Vagina (tissue), 2 donors: ENCODE results near the gene CERS5. TPM values are rescaled to one million over a fixed set of nuclear protein-coding genes. Genes with fewer than 3 reads are reported as not detected.

Experiments
- DNase-seq, 2 donors: peaks; one replicate each; pipeline ENCODE4 v3.0.0-alpha.2; 2017; ENCODE audit errors: extremely low spot score in 2 of 2
- H3K27ac ChIP-seq: fragments of 200-600 bp; sonication (generic); one replicate; pipeline ENCODE4 v1.5.1; 2019
- H3K27me3 ChIP-seq: fragments of 200-600 bp; sonication (generic); one replicate; pipeline ENCODE4 v1.5.1; 2019
- H3K36me3 ChIP-seq, 2 donors: fragments of 200-600 bp; sonication (generic); one replicate each; pipeline ENCODE4 v1.5.1; 2017 to 2019
- H3K4me1 ChIP-seq: fragments of 200-600 bp; sonication (generic); one replicate; pipeline ENCODE4 v1.5.1; 2019
- H3K4me3 ChIP-seq, 2 donors: fragments of 200-600 bp; sonication (generic); 1 replicate in 1 of 2; 2 replicates in 1 of 2; pipeline ENCODE4 v1.5.1; 2016 to 2019
- H3K9me3 ChIP-seq: fragments of 200-600 bp; sonication (generic); one replicate; pipeline ENCODE4 v1.5.1; 2019
- CTCF ChIP-seq, 3 experiments: fragments of 450-650 bp in 2 of 3; fragments of 200-600 bp in 1 of 3; sonication (generic) in 1 of 3; IDR thresholded peaks; one replicate each; pipeline ENCODE4 v1.5.1; 2017 to 2019; ENCODE audit warnings: antibody characterized with exemption in 3 of 3, mild to moderate bottlenecking in 2 of 3, moderate library complexity in 2 of 3
- POLR2A ChIP-seq, 2 donors: fragments of 450-650 bp; IDR thresholded peaks; one replicate each; pipeline ENCODE4 v1.6.1; 2017; ENCODE audit warnings: antibody characterized with exemption in 2 of 2, mild to moderate bottlenecking in 2 of 2, moderate library complexity in 2 of 2
- POLR2AphosphoS5 ChIP-seq, 2 donors: sonication (generic); formaldehyde crosslinking; IDR thresholded peaks; one replicate each; pipeline ENCODE4 v1.9.0; 2017; ENCODE audit warnings: antibody characterized with exemption in 2 of 2, mild to moderate bottlenecking in 2 of 2, low read depth in 1 of 2; ENCODE audit not compliant: insufficient read depth in 1 of 2
- intact Hi-C: fragments of 100-400 bp; cut with DNase I; formaldehyde crosslinking; loops from one replicate; pipeline ENCODE4 v1.15.1; 2023
- total RNA-seq: library from RNA; depleted of rRNA; stranded (reverse); fragments of >200 nt; gene quantifications from one replicate; pipeline ENCODE4 v1.2.3, GENCODE V29; 2016

Gene CERS5
- total RNA-seq, 1 donor from 2014 or later: 45.2 TPM

- Histone ChIP-seq H3K9me3 (no peaks in the 10 kb centered on the region), H3K27ac (no peak overlapping the region), H3K27me3 (no peaks in the 10 kb centered on the region), H3K4me3 (no peak overlapping the region), H3K4me1 (peaks cover 8% of the 10 kb centered on the region), H3K36me3 (peaks cover 2 to 83% of the 10 kb centered on the region in 2 donors)
- no peak for DNase-seq
- TF ChIP-seq POLR2A (IDR thresholded peaks at IDR 0.05): no peak
- intact Hi-C loops: no loop called here
These were observed 76.8 kb downstream of the CERS5 start for GRCh38 chr12:50090391-50090790.

DNA sequence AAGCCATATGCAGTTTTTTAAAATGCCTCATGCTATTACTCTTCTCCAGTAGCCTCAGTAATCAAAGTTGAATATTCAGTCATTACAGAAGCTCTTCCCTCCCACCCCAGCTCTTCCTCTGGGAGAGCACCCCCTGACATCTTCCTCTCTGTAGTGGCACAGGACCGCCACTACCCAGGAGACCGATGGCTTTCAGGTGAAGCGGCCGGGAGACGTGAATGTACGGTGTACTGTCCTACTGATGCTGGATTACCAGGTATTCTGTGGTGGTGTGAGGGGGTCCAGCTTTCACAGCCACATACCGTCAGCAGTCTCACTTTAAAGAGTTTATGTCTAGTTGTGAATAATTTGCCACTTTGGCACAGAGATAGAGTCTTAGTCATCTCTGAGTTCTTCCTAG, 77.4 kb downstream of the CERS5 start:
- TF ChIP-seq CTCF (IDR thresholded peaks at IDR 0.05) (no peak), POLR2AphosphoS5 (IDR thresholded peaks at IDR 0.05; ENCODE audit: insufficient read depth in 1 of 2, low read depth in 1 of 2) (no peak), POLR2A (IDR thresholded peaks at IDR 0.05) (no peak)
- no peak overlapping the region for H3K27ac ChIP-seq
- intact Hi-C loops: no loop called here
- no peaks in the 10 kb centered on the region for H3K27me3 ChIP-seq
- peaks cover 0 to 76% of the 10 kb centered on the region in 2 donors for H3K36me3 ChIP-seq
- H3K4me3 ChIP-seq: no peak overlapping the region
- no peak for DNase-seq
- peaks cover 9% of the 10 kb centered on the region for H3K4me1 ChIP-seq
- no peaks in the 10 kb centered on the region for H3K9me3 ChIP-seq

GRCh38 chr12:50088577-50089335, 78.4 kb downstream of the CERS5 start:
- Histone ChIP-seq H3K36me3 (peaks cover 0 to 66% of the 10 kb centered on the region in 2 donors), H3K27ac (no peak overlapping the region), H3K9me3 (no peaks in the 10 kb centered on the region), H3K27me3 (no peaks in the 10 kb centered on the region), H3K4me1 (peaks cover 18% of the 10 kb centered on the region), H3K4me3 (no peak overlapping the region)
- intact Hi-C loops: no loop called here
- no peak for TF ChIP-seq POLR2A (IDR thresholded peaks at IDR 0.05)
- TF ChIP-seq CTCF (IDR thresholded peaks at IDR 0.05): peak; percentile 36 to 71 (median 64)
- no peak for DNase-seq

DNA sequence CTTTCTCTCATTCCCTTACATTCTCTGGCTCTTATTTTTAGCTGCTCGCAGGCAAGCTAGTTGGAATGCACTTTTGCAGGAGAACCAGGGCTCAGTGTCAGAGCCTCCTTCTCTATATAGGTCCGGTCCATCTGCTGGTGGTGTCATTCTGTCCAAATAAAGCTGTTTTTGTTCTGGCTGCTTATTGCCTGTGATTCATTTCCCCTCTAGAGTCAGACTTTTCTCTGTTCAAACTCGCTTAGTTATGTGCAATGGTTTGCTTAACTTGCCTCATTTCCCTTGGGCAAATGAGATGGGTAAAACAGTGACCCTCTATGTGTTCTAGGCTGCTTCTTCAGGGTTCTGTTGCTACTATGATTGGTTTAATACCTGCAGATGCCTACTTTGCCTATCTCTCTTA, 79.2 kb downstream of the CERS5 start:
- no peak overlapping the region for H3K27ac ChIP-seq
- peaks cover 0 to 59% of the 10 kb centered on the region in 2 donors for H3K36me3 ChIP-seq
- no peak for TF ChIP-seq CTCF (IDR thresholded peaks at IDR 0.05)
- TF ChIP-seq POLR2A (IDR thresholded peaks at IDR 0.05): no peak
- no peak for TF ChIP-seq POLR2AphosphoS5 (IDR thresholded peaks at IDR 0.05; ENCODE audit: insufficient read depth in 1 of 2, low read depth in 1 of 2)
- intact Hi-C loops: no loop called here
- H3K27me3 ChIP-seq: no peaks in the 10 kb centered on the region
- H3K4me3 ChIP-seq: no peak overlapping the region
- no peak for DNase-seq
- H3K4me1 ChIP-seq: peaks cover 18% of the 10 kb centered on the region
- H3K9me3 ChIP-seq: no peaks in the 10 kb centered on the region

DNA sequence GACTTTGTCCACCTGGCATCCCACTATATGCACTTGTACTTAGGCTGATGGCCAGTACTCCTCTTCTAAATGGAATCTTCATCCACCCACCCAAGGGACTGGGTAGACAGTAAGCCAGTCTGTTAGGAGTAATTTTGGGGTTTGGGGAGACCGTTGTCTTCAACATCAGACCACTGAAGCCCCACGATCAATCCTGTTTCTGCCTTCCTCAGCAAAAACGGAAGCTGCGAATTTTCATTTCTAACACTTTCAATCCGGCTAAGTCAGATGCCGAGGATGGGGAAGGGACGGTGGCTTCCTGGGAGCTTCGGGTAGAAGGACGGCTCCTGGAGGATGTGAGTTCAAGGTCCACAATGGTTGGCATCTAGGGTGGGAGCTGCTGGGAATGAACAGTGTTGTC, 80.0 kb downstream of the CERS5 start:
- H3K4me1 ChIP-seq: peaks cover 18% of the 10 kb centered on the region
- peaks cover 0 to 54% of the 10 kb centered on the region in 2 donors for H3K36me3 ChIP-seq
- intact Hi-C loops: no loop called here
- no peak overlapping the region for H3K4me3 ChIP-seq
- no peak for DNase-seq
- H3K27me3 ChIP-seq: no peaks in the 10 kb centered on the region
- TF ChIP-seq POLR2AphosphoS5 (IDR thresholded peaks at IDR 0.05; ENCODE audit: insufficient read depth in 1 of 2, low read depth in 1 of 2) (no peak), POLR2A (IDR thresholded peaks at IDR 0.05) (no peak), CTCF (IDR thresholded peaks at IDR 0.05) (no peak)
- H3K27ac ChIP-seq: no peak overlapping the region
- no peaks in the 10 kb centered on the region for H3K9me3 ChIP-seq
